T-helper 17 cell (primary cell): ENCODE measurements around the gene GIMAP4. TPM values are rescaled to one million over a fixed set of nuclear protein-coding genes. Genes with fewer than 3 reads are reported as not detected.
"Not testable (repeated sequence)": the region's sequence is repeated elsewhere in the genome, so short reads cannot be mapped to it uniquely, and the experiment has no call there.

Experiments used
- ATAC-seq: fragments of 150-1000 bp; cut with Tn5 transposase; 2 replicates; pipeline ENCODE4 v1.10.0; 2021; ENCODE audit warnings: mild to moderate bottlenecking, moderate library complexity
- DNase-seq, 3 donors: peaks; one replicate each; pipeline versions ENCODE4 v3.0.0 to v3.0.0-alpha.2; 2020 to 2021
- H3K9me3 ChIP-seq: one replicate; pipeline ENCODE4 v1.7.0; 2013; ENCODE audit warnings: low read length, mild to moderate bottlenecking; ENCODE audit not compliant: control insufficient read depth, poor library complexity, severe bottlenecking
- H3K27ac Mint-ChIP-seq: one replicate; pipeline ENCODE4 v1.8.0; 2022; ENCODE audit warnings: mild to moderate bottlenecking, moderate library complexity, mixed read lengths
- H3K27me3 Mint-ChIP-seq: one replicate; pipeline ENCODE4 v1.8.0; 2022; ENCODE audit warnings: mixed read lengths
- H3K36me3 Mint-ChIP-seq: one replicate; pipeline ENCODE4 v1.8.0; 2022; ENCODE audit warnings: low read depth, mixed read lengths
- H3K4me1 Mint-ChIP-seq: one replicate; pipeline ENCODE4 v1.8.0; 2022; ENCODE audit warnings: mild to moderate bottlenecking, mixed read lengths
- H3K4me3 Mint-ChIP-seq: one replicate; pipeline ENCODE4 v1.8.0; 2022; ENCODE audit warnings: mild to moderate bottlenecking, moderate library complexity, mixed read lengths
- total RNA-seq, 4 donors: library from RNA in 2 of 4; stranded (reverse) in 2 of 4; gene quantifications; one replicate each; pipeline ENCODE4 v1.2.3 and lab custom pipeline; 2022 to 2026

GIMAP4 gene
- 100 to 1,000 TPM in 1 of 2 donors, 10 to 100 TPM in 1; 62.1 to 113 TPM for total RNA-seq
- total RNA-seq (lab: John Stamatoyannopoulos, UW): 83.8 to 112 reads per million in 2 donors

GRCh38 chr7:150567169-150567568 is at the start of gene GIMAP4:
Gene GIMAP4, plus strand, starts transcription at chr7:150567390. Its CDS starts 2,512 bp downstream, at chr7:150569902.
- DNase-seq: no peak
- H3K27ac Mint-ChIP-seq: peak within 1 kb of the TSS; percentile 89
- H3K4me1 Mint-ChIP-seq: peaks cover 34% of the 10 kb centered on the region
- H3K9me3 ChIP-seq: peaks cover 21% of the 10 kb centered on the region
- peak within 1 kb of the TSS; percentile 89 for H3K4me3 Mint-ChIP-seq
- H3K27me3 Mint-ChIP-seq: no peaks in the 10 kb centered on the region
- peak; percentile 62 for ATAC-seq
- peaks cover 15% of the 10 kb centered on the region for H3K36me3 Mint-ChIP-seq

- peak overlapping the region; percentile 94 for H3K27ac Mint-ChIP-seq
- H3K27me3 Mint-ChIP-seq: no peaks in the 10 kb centered on the region
- peaks cover 30% of the 10 kb centered on the region for H3K36me3 Mint-ChIP-seq
- ATAC-seq (no peak), DNase-seq (no peak)
- H3K4me1 Mint-ChIP-seq: peaks cover 22% of the 10 kb centered on the region
- peak overlapping the region; percentile 100 for H3K4me3 Mint-ChIP-seq
- H3K9me3 ChIP-seq: no peaks in the 10 kb centered on the region
Observed at GRCh38 chr7:150519310-150519709, 47.9 kb upstream of the GIMAP4 start.

GRCh38 chr7:150520145-150520544 is 47.0 kb upstream of the GIMAP4 start:
- no peaks in the 10 kb centered on the region for H3K9me3 ChIP-seq
- peaks cover 27% of the 10 kb centered on the region for H3K36me3 Mint-ChIP-seq
- no peaks in the 10 kb centered on the region for H3K27me3 Mint-ChIP-seq
- H3K4me1 Mint-ChIP-seq: peaks cover 18% of the 10 kb centered on the region
- peak overlapping the region; percentile 94 for H3K27ac Mint-ChIP-seq
- DNase-seq (no peak), ATAC-seq (peak; percentile 25)
- peak overlapping the region; percentile 100 for H3K4me3 Mint-ChIP-seq

DNA sequence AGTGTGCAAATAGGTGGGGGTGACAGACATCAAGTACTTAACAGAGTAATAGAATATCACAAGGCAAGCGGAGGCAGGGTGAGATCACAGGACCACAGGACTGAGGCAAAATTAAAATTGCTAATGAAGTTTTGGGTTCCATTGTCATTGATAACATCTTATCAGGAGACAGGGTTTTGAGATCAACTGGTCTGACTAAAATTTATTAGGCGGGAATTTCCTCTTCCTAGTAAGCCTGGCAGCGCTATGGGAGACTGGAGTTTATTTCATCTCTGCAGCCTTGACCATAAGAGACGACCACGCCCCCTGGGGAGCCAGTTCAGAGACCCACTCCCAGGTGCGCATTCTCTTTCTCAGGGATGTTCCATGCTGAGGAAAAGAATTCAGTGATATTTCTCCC is 44.3 kb upstream of the GIMAP4 start:
- H3K4me3 Mint-ChIP-seq: peak overlapping the region; percentile 28
- DNase-seq, H3K27me3 Mint-ChIP-seq: not testable (repeated sequence)

DNA sequence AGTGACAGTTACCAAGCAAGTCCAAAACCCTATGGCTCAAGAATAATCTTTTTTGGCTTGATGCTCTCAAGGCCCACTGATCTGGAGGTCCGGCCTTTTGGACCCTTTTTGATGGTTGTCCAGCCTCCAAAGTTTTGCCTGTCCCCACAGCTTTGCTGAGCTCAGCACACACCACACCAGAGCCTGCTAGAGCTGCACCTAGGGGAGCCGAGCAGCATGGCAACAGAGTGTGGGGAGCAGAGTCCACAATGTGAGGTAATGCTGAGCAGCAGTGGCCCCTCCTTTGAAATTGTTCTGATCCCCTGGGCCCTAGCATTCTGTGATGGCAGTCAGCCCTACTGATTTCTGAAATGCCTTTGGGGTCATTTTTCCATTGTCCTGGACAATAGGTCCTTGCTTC is 43.2 kb upstream of the GIMAP4 start:
- Mint-ChIP-seq H3K27ac (peak overlapping the region; percentile 0), H3K36me3 (peaks cover 18% of the 10 kb centered on the region), H3K4me3 (no peak overlapping the region), H3K4me1 (peaks cover 18% of the 10 kb centered on the region), H3K27me3 (no peaks in the 10 kb centered on the region)
- peaks cover 7% of the 10 kb centered on the region for H3K9me3 ChIP-seq
- ATAC-seq: peak; percentile 46
- DNase-seq: no peak

More for the DNA sequence above, 44.3 kb upstream of the GIMAP4 start:
- not testable (repeated sequence) for H3K9me3 ChIP-seq, ATAC-seq
- H3K36me3 Mint-ChIP-seq: peaks cover 23% of the 10 kb centered on the region
- peaks cover 18% of the 10 kb centered on the region for H3K4me1 Mint-ChIP-seq
- peak overlapping the region; percentile 94 for H3K27ac Mint-ChIP-seq

- H3K9me3 ChIP-seq: peaks cover 13% of the 10 kb centered on the region
- no peaks in the 10 kb centered on the region for H3K27me3 Mint-ChIP-seq
- H3K4me3 Mint-ChIP-seq: no peak overlapping the region
- no peaks in the 10 kb centered on the region for H3K4me1 Mint-ChIP-seq
- H3K36me3 Mint-ChIP-seq: peaks cover 4% of the 10 kb centered on the region
- no peak overlapping the region for H3K27ac Mint-ChIP-seq
- no peak for DNase-seq
- no peak for ATAC-seq
Observed at GRCh38 chr7:150531704-150532103, 35.5 kb upstream of the GIMAP4 start.

- H3K4me3 Mint-ChIP-seq: no peak overlapping the region
- H3K9me3 ChIP-seq: peaks cover 13% of the 10 kb centered on the region
- H3K4me1 Mint-ChIP-seq: peaks cover 2% of the 10 kb centered on the region
- H3K36me3 Mint-ChIP-seq: peaks cover 3% of the 10 kb centered on the region
- H3K27me3 Mint-ChIP-seq: no peaks in the 10 kb centered on the region
- no peak for ATAC-seq
- H3K27ac Mint-ChIP-seq: no peak overlapping the region
- DNase-seq: no peak
Observed at GRCh38 chr7:150538259-150538658, 28.9 kb upstream of the GIMAP4 start.

- Mint-ChIP-seq H3K27ac (peak overlapping the region; percentile 19), H3K4me1 (peaks cover 14% of the 10 kb centered on the region), H3K27me3 (no peaks in the 10 kb centered on the region), H3K4me3 (no peak overlapping the region), H3K36me3 (peaks cover 4% of the 10 kb centered on the region)
- DNase-seq: no peak
- ATAC-seq: no peak
- H3K9me3 ChIP-seq: peaks cover 3% of the 10 kb centered on the region
Observed at GRCh38 chr7:150553163-150553562, 14.0 kb upstream of the GIMAP4 start.

DNA sequence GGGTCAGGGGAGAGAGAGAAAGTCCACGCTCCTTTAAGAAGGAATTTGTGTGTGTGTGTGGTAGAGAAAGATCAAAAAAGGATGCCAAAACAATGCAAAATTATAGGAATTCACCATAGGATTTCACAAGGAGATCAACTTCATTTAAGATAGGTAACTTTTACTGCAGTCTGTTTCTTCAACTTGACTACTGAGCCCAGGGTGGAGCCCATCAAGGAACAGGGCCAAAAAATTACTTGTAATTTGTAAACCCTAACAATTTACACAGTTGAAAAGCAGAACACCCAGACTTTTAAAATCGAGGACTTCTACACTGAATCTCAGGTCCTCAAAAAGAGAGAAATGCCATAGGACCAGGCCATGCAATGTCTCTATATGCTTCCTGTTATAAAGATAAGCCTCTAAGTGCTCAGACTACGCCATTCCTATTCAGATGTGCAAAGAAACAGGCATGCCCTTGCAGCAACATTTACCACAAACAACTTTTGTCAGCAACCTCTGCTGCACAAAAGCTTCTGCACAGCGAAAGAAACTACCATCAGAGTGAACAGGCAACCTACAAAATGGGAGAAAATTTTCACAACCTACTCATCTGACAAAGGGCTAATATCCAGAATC is 10.6 kb upstream of the GIMAP4 start:
- peaks cover 14% of the 10 kb centered on the region for H3K4me1 Mint-ChIP-seq
- peak overlapping the region; percentile 75 for H3K4me3 Mint-ChIP-seq
- no peak for DNase-seq
- no peaks in the 10 kb centered on the region for H3K27me3 Mint-ChIP-seq
- H3K27ac Mint-ChIP-seq: peak overlapping the region; percentile 86
- H3K36me3 Mint-ChIP-seq: peaks cover 4% of the 10 kb centered on the region
- ATAC-seq: peak; percentile 98
- H3K9me3 ChIP-seq: peaks cover 3% of the 10 kb centered on the region

DNA sequence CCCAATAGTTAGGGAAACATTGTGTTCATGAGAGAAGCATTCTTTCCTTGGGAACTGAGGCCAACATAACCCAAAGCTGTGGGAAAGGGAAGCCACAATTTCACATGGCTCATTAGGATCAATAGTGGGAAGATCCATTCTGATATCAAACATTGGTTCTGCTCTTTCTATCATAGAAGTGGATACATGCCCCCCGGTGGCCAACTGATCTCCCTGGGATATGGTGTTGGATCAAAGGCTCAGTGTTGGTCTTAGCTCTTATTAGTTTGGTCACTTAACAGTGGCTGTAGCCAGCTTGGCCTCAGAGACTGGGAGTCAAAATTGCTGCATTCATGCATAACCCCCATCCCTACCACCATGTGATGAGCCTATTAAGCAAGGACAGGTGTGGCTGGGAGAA is 6.7 kb upstream of the GIMAP4 start:
- H3K27me3 Mint-ChIP-seq: no peaks in the 10 kb centered on the region
- no peak overlapping the region for H3K27ac Mint-ChIP-seq
- H3K4me1 Mint-ChIP-seq: peaks cover 32% of the 10 kb centered on the region
- H3K4me3 Mint-ChIP-seq: no peak overlapping the region
- ATAC-seq (no peak), DNase-seq (no peak)
- H3K9me3 ChIP-seq: no peaks in the 10 kb centered on the region
- H3K36me3 Mint-ChIP-seq: peaks cover 3% of the 10 kb centered on the region

- H3K27me3 Mint-ChIP-seq: no peaks in the 10 kb centered on the region
- ATAC-seq (no peak), DNase-seq (no peak)
- peaks cover 8% of the 10 kb centered on the region for H3K36me3 Mint-ChIP-seq
- no peaks in the 10 kb centered on the region for H3K9me3 ChIP-seq
- peaks cover 29% of the 10 kb centered on the region for H3K4me1 Mint-ChIP-seq
- peak overlapping the region; percentile 79 for H3K27ac Mint-ChIP-seq
- peak overlapping the region; percentile 71 for H3K4me3 Mint-ChIP-seq
Observed at GRCh38 chr7:150562919-150563318, 4.3 kb upstream of the GIMAP4 start.

GRCh38 chr7:150564006-150564405 is 3.2 kb upstream of the GIMAP4 start:
- peak; percentile 14 for ATAC-seq
- peak overlapping the region; percentile 79 for H3K27ac Mint-ChIP-seq
- no peaks in the 10 kb centered on the region for H3K9me3 ChIP-seq
- peaks cover 28% of the 10 kb centered on the region for H3K4me1 Mint-ChIP-seq
- DNase-seq: no peak
- peaks cover 10% of the 10 kb centered on the region for H3K36me3 Mint-ChIP-seq
- no peaks in the 10 kb centered on the region for H3K27me3 Mint-ChIP-seq
- peak overlapping the region; percentile 71 for H3K4me3 Mint-ChIP-seq

- H3K27me3 Mint-ChIP-seq: no peaks in the 10 kb centered on the region
- no peaks in the 10 kb centered on the region for H3K9me3 ChIP-seq
- DNase-seq (no peak), ATAC-seq (no peak)
- H3K4me1 Mint-ChIP-seq: peaks cover 32% of the 10 kb centered on the region
- H3K36me3 Mint-ChIP-seq: peaks cover 16% of the 10 kb centered on the region
- peak overlapping the region; percentile 71 for H3K4me3 Mint-ChIP-seq
- peak overlapping the region; percentile 79 for H3K27ac Mint-ChIP-seq
Observed at GRCh38 chr7:150564566-150564965, 2.6 kb upstream of the GIMAP4 start.

DNA sequence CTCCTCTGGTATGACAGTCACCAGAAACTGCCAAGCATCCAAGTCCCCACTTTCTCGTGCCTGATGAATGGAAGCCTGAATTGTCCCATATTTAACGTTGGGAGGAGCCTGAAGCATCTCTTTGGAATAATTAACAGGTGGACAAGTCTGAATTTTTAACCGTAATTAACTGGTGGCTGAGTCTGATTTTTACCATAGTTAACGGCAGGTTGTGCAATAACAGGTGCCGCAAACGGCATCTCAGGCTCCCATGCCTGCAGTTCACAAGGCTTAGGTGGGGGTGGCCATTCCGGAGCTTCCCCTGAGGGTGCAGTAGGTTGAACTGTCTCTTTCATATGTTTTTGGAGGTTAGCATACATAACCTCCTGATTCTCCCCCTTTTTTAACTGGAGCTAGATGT is 2.0 kb upstream of the GIMAP4 start:
- H3K36me3 Mint-ChIP-seq: peaks cover 17% of the 10 kb centered on the region
- H3K27me3 Mint-ChIP-seq: no peaks in the 10 kb centered on the region
- peak overlapping the region; percentile 89 for H3K27ac Mint-ChIP-seq
- H3K9me3 ChIP-seq: peaks cover 3% of the 10 kb centered on the region
- H3K4me3 Mint-ChIP-seq: peak overlapping the region; percentile 41
- peaks cover 34% of the 10 kb centered on the region for H3K4me1 Mint-ChIP-seq
- DNase-seq (no peak), ATAC-seq (no peak)
